HEK293 (cell line): ENCODE data around the gene IL2RA.

Experiments used
- CTCF ChIA-PET: fragments of 350-600 bp; formaldehyde crosslinking; extraction: SDS; loops from one replicate; lab custom pipeline; 2021; ENCODE audit warnings: antibody characterized with exemption; lab: Yijun Ruan, JAX
- POLR2A ChIA-PET: fragments of 300-600 bp; formaldehyde crosslinking; extraction: SDS; loops from one replicate; lab custom pipeline; 2020; ENCODE audit warnings: antibody characterized with exemption, inconsistent platforms; lab: Yijun Ruan, JAX
- H3K27ac ChIP-seq: fragments of 200-500 bp; sonication (Bioruptor generic); 2 replicates; pipeline ENCODE4 v1.5.1; 2014; ENCODE audit warnings: low read depth, low read length, control low read depth, inconsistent platforms; ENCODE audit errors: extremely low read depth
- H3K36me3 ChIP-seq, 2 experiments: fragments of 200-500 bp in 1 of 2; sonication (Bioruptor generic) in 1 of 2; 1 replicate in 1 of 2; 2 replicates in 1 of 2; pipeline ENCODE4 v1.5.1; 2014 to 2017; ENCODE audit warnings: inconsistent platforms in 2 of 2, low read length in 2 of 2; ENCODE audit not compliant: control insufficient read depth in 2 of 2, insufficient read depth in 1 of 2
- H3K4me1 ChIP-seq: fragments of 200-500 bp; sonication (Bioruptor generic); 2 replicates; pipeline ENCODE4 v1.5.1; 2014; ENCODE audit warnings: mild to moderate bottlenecking, low read length, inconsistent platforms; ENCODE audit not compliant: control insufficient read depth, insufficient read depth
- H3K4me3 ChIP-seq: 2 replicates; pipeline ENCODE4 v1.5.1; 2011; ENCODE audit warnings: low read depth, mild to moderate bottlenecking, control low read depth, low read length, moderate library complexity
- H3K9me3 ChIP-seq: fragments of 200-500 bp; sonication (Bioruptor generic); 2 replicates; pipeline ENCODE4 v1.5.1; 2014; ENCODE audit warnings: low read depth, low read length, inconsistent platforms; ENCODE audit not compliant: control insufficient read depth, insufficient read depth
- CTCF ChIP-seq: fragments of 450-650 bp; formaldehyde crosslinking; IDR thresholded peaks from 2 replicates; pipeline ENCODE4 v1.5.1; 2016; ENCODE audit warnings: missing biosample characterization, missing genetic modification characterization
- PBX3 ChIP-seq: sonication (generic); formaldehyde crosslinking; IDR thresholded peaks from 2 replicates; pipeline ENCODE4 v1.8.1; 2022; ENCODE audit warnings: mild to moderate bottlenecking, moderate library complexity, missing genetic modification reagents
- ZBTB17 ChIP-seq: fragments of 450-650 bp; formaldehyde crosslinking; IDR thresholded peaks from 2 replicates; pipeline ENCODE4 v1.5.1; 2016; ENCODE audit warnings: missing biosample characterization, missing genetic modification characterization
- ZBTB44 ChIP-seq: fragments of 450-650 bp; IDR thresholded peaks from 2 replicates; pipeline ENCODE4 v1.5.1; 2018; ENCODE audit warnings: missing biosample characterization, mild to moderate bottlenecking, missing genetic modification characterization
- ZBTB6 ChIP-seq: fragments of 450-650 bp; formaldehyde crosslinking; IDR thresholded peaks from 2 replicates; pipeline ENCODE4 v1.5.1; 2017; ENCODE audit warnings: missing biosample characterization, missing genetic modification characterization
- ZNF148 ChIP-seq: fragments of 450-650 bp; formaldehyde crosslinking; IDR thresholded peaks from 2 replicates; pipeline ENCODE4 v1.5.0; 2017; ENCODE audit warnings: missing biosample characterization, missing genetic modification characterization, borderline replicate concordance
- ZNF18 ChIP-seq: fragments of 450-650 bp; formaldehyde crosslinking; IDR thresholded peaks from 2 replicates; pipeline ENCODE4 v1.5.1; 2016; ENCODE audit warnings: missing biosample characterization, missing genetic modification characterization
- ZNF26 ChIP-seq: fragments of 450-650 bp; formaldehyde crosslinking; IDR thresholded peaks from 2 replicates; pipeline ENCODE4 v1.5.1; 2016; ENCODE audit warnings: missing biosample characterization, missing genetic modification characterization
- ZNF266 ChIP-seq: fragments of 450-650 bp; formaldehyde crosslinking; IDR thresholded peaks from 2 replicates; pipeline ENCODE4 v1.5.1; 2016; ENCODE audit warnings: missing biosample characterization, missing genetic modification characterization, low read depth
- ZNF354C ChIP-seq: fragments of 450-650 bp; formaldehyde crosslinking; IDR thresholded peaks from 2 replicates; pipeline ENCODE4 v1.5.1; 2016; ENCODE audit warnings: missing biosample characterization, missing genetic modification characterization, low read depth, borderline replicate concordance
- ZNF549 ChIP-seq: fragments of 450-650 bp; IDR thresholded peaks from 2 replicates; pipeline ENCODE4 v1.5.1; 2018; ENCODE audit warnings: missing biosample characterization, missing genetic modification characterization, mild to moderate bottlenecking, inconsistent platforms, moderate library complexity
- ZNF600 ChIP-seq: fragments of 450-650 bp; formaldehyde crosslinking; IDR thresholded peaks from 2 replicates; pipeline ENCODE4 v1.5.1; 2016; ENCODE audit warnings: missing biosample characterization, missing genetic modification characterization
- ZNF624 ChIP-seq: fragments of 450-650 bp; formaldehyde crosslinking; IDR thresholded peaks from 2 replicates; pipeline ENCODE4 v1.5.1; 2017; ENCODE audit warnings: missing biosample characterization, missing genetic modification characterization
- ZNF660 ChIP-seq: fragments of 450-650 bp; IDR thresholded peaks from 2 replicates; pipeline ENCODE4 v1.5.1; 2018; ENCODE audit warnings: missing biosample characterization, mild to moderate bottlenecking, missing genetic modification characterization

IL2RA gene

GRCh38 chr10:5981529-5981928 lies 80.6 kb downstream of the IL2RA start:
- Histone ChIP-seq H3K9me3 (no peaks in the 10 kb centered on the region), H3K36me3 (no peaks in the 10 kb centered on the region), H3K4me1 (peaks cover 2% of the 10 kb centered on the region; the same call in 1 of the 2 replicates), H3K27ac (no peak overlapping the region), H3K4me3 (no peak overlapping the region)
- TF ChIP-seq ZBTB6 (no peak), CTCF (tag by site-specific recombination) (no peak), ZBTB44 (tag by site-specific recombination) (no peak), ZNF266 (tag by site-specific recombination) (no peak), ZNF600 (tag by site-specific recombination) (no peak), ZBTB17 (no peak), ZNF549 (tag by site-specific recombination) (no peak), ZNF148 (tag by site-specific recombination) (no peak), ZNF26 (tag by site-specific recombination) (no peak), ZNF624 (tag by site-specific recombination) (no peak), PBX3 (no peak), ZNF354C (tag by site-specific recombination) (no peak), ZNF660 (tag by site-specific recombination) (no peak), ZNF18 (tag by site-specific recombination) (no peak)
- CTCF ChIA-PET: no interaction called here
- POLR2A ChIA-PET: no interaction called here
